ENCODE measurements around the gene STK32C. TPM values are rescaled to one million over a fixed set of nuclear protein-coding genes. Genes with fewer than 3 reads are reported as not detected.

Gene STK32C
- total RNA-seq, 1 donor from 2014 or later, result 69.2 TPM

GRCh38 chr10:132279873-132280645 is 27.7 kb downstream of the STK32C start:
- peaks cover 16% of the 10 kb centered on the region for H3K27me3 Mint-ChIP-seq (ENCODE audit: unreplicated experiment)
- H3K9me3 Mint-ChIP-seq (ENCODE audit: unreplicated experiment), result peaks cover 24% of the 10 kb centered on the region
- H3K4me1 Mint-ChIP-seq (ENCODE audit: low read depth, unreplicated experiment), result peaks cover 37% of the 10 kb centered on the region
- DNase-seq, result peak; percentile 6
- H3K27ac Mint-ChIP-seq (ENCODE audit: unreplicated experiment), result peak overlapping the region; percentile 84
- no peak overlapping the region for H3K4me3 Mint-ChIP-seq (ENCODE audit: unreplicated experiment)
- no peak for TF ChIP-seq CTCF (IDR thresholded peaks at IDR 0.05; ENCODE audit: partially characterized antibody, unreplicated experiment)
- H3K36me3 Mint-ChIP-seq (ENCODE audit: unreplicated experiment), result no peaks in the 10 kb centered on the region

GRCh38 chr10:132277311-132277741 is 30.4 kb downstream of the STK32C start:
- peaks cover 42% of the 10 kb centered on the region for H3K4me1 Mint-ChIP-seq (ENCODE audit: low read depth, unreplicated experiment)
- H3K9me3 Mint-ChIP-seq (ENCODE audit: unreplicated experiment), result peaks cover 26% of the 10 kb centered on the region
- DNase-seq, result no peak
- TF ChIP-seq CTCF (IDR thresholded peaks at IDR 0.05; ENCODE audit: partially characterized antibody, unreplicated experiment), result no peak
- peaks cover 5% of the 10 kb centered on the region for H3K36me3 Mint-ChIP-seq (ENCODE audit: unreplicated experiment)
- peaks cover 16% of the 10 kb centered on the region for H3K27me3 Mint-ChIP-seq (ENCODE audit: unreplicated experiment)
- H3K4me3 Mint-ChIP-seq (ENCODE audit: unreplicated experiment), result no peak overlapping the region
- no peak overlapping the region for H3K27ac Mint-ChIP-seq (ENCODE audit: unreplicated experiment)

GRCh38 chr10:132276706-132277105 is 31.0 kb downstream of the STK32C start:
- Mint-ChIP-seq H3K36me3 (ENCODE audit: unreplicated experiment) (peaks cover 5% of the 10 kb centered on the region), H3K9me3 (ENCODE audit: unreplicated experiment) (peaks cover 26% of the 10 kb centered on the region), H3K27ac (ENCODE audit: unreplicated experiment) (peak overlapping the region; percentile 14), H3K4me1 (ENCODE audit: low read depth, unreplicated experiment) (peaks cover 45% of the 10 kb centered on the region), H3K27me3 (ENCODE audit: unreplicated experiment) (peaks cover 16% of the 10 kb centered on the region), H3K4me3 (ENCODE audit: unreplicated experiment) (no peak overlapping the region)
- DNase-seq, result no peak
- no peak for TF ChIP-seq CTCF (IDR thresholded peaks at IDR 0.05; ENCODE audit: partially characterized antibody, unreplicated experiment)

GRCh38 chr10:132276179-132276675 is 31.5 kb downstream of the STK32C start:
- H3K4me1 Mint-ChIP-seq (ENCODE audit: low read depth, unreplicated experiment), result peaks cover 44% of the 10 kb centered on the region
- no peak overlapping the region for H3K4me3 Mint-ChIP-seq (ENCODE audit: unreplicated experiment)
- no peak for TF ChIP-seq CTCF (IDR thresholded peaks at IDR 0.05; ENCODE audit: partially characterized antibody, unreplicated experiment)
- peaks cover 25% of the 10 kb centered on the region for H3K9me3 Mint-ChIP-seq (ENCODE audit: unreplicated experiment)
- no peak for DNase-seq
- H3K36me3 Mint-ChIP-seq (ENCODE audit: unreplicated experiment), result peaks cover 5% of the 10 kb centered on the region
- no peak overlapping the region for H3K27ac Mint-ChIP-seq (ENCODE audit: unreplicated experiment)
- H3K27me3 Mint-ChIP-seq (ENCODE audit: unreplicated experiment), result peaks cover 16% of the 10 kb centered on the region

Measured in glutamatergic neuron (in vitro differentiated cells).